GM12892 (cell line): ENCODE measurements around the gene PRCC.
A peak's percentile ranks its signal among the peaks of the same experiment; 100 is the strongest.

ENCODE experiments used
- DNase-seq: peaks from one replicate; pipeline ENCODE4 v3.0.0; 2011; ENCODE audit not compliant: insufficient read length
- FAIRE-seq: peaks from 2 replicates; lab custom pipeline; 2011; peaks lifted over from hg19 to GRCh38; lab: Jason Lieb, UNC
- POLR2A ChIP-seq: IDR thresholded peaks from 2 replicates; pipeline ENCODE4 v1.6.1; 2011; ENCODE audit warnings: low read depth, low read length, control low read depth
- POLR2AphosphoS5 ChIP-seq: IDR thresholded peaks from 2 replicates; pipeline ENCODE4 v1.6.1; 2011; ENCODE audit warnings: low read depth, low read length, control low read depth
- TAF1 ChIP-seq: IDR thresholded peaks from 2 replicates; pipeline ENCODE4 v1.6.1; 2011; ENCODE audit warnings: low read depth, mild to moderate bottlenecking, control low read depth, low read length, borderline replicate concordance

PRCC gene

GRCh38 chr1:156833603-156834002 is 66.3 kb downstream of the PRCC start:
- DNase-seq: no peak
- TF ChIP-seq TAF1: no peak
- FAIRE-seq: no peak

GRCh38 chr1:156834322-156834721 is 67.0 kb downstream of the PRCC start:
- FAIRE-seq (no peak), DNase-seq (no peak)
- TF ChIP-seq TAF1: no peak
- TF ChIP-seq POLR2A: no peak
- no peak for TF ChIP-seq POLR2AphosphoS5

GRCh38 chr1:156836041-156836654 is 68.8 kb downstream of the PRCC start:
- DNase-seq (no peak), FAIRE-seq (peak; percentile 84)
- no peak for TF ChIP-seq POLR2A
- no peak for TF ChIP-seq TAF1
- TF ChIP-seq POLR2AphosphoS5: no peak

- FAIRE-seq: no peak
Observed at GRCh38 chr1:156836892-156837291, 69.6 kb downstream of the PRCC start.

GRCh38 chr1:156838972-156839371 is 71.6 kb downstream of the PRCC start:
- no peak for DNase-seq

More at GRCh38 chr1:156836892-156837291, 69.6 kb downstream of the PRCC start:
- TF ChIP-seq POLR2A: no peak
- TF ChIP-seq POLR2AphosphoS5: no peak
- no peak for TF ChIP-seq TAF1
- DNase-seq: no peak

GRCh38 chr1:156839426-156840109 is 72.2 kb downstream of the PRCC start:
- FAIRE-seq (no peak), DNase-seq (no peak)
- TF ChIP-seq POLR2AphosphoS5: no peak
- no peak for TF ChIP-seq TAF1
- TF ChIP-seq POLR2A: no peak

More at GRCh38 chr1:156838972-156839371, 71.6 kb downstream of the PRCC start:
- FAIRE-seq: peak; percentile 86
- no peak for TF ChIP-seq POLR2A
- no peak for TF ChIP-seq POLR2AphosphoS5
- TF ChIP-seq TAF1: no peak

- no peak for DNase-seq
- FAIRE-seq: no peak
- no peak for TF ChIP-seq POLR2AphosphoS5
- no peak for TF ChIP-seq POLR2A
- TF ChIP-seq TAF1: no peak
Observed at GRCh38 chr1:156840186-156840897, 73.0 kb downstream of the PRCC start.

- FAIRE-seq: no peak
- DNase-seq: no peak
- TF ChIP-seq TAF1: no peak
- no peak for TF ChIP-seq POLR2AphosphoS5
- no peak for TF ChIP-seq POLR2A
Observed at GRCh38 chr1:156840898-156841279, 73.6 kb downstream of the PRCC start.

GRCh38 chr1:156841295-156841855 is 74.0 kb downstream of the PRCC start:
- no peak for FAIRE-seq
- no peak for TF ChIP-seq TAF1
- TF ChIP-seq POLR2AphosphoS5: no peak
- TF ChIP-seq POLR2A: no peak
- no peak for DNase-seq

- TF ChIP-seq TAF1 (no peak), POLR2AphosphoS5 (no peak), POLR2A (no peak)
- FAIRE-seq (no peak), DNase-seq (no peak)
Observed at GRCh38 chr1:156842618-156843300, 75.4 kb downstream of the PRCC start.

GRCh38 chr1:156844102-156844501 is 76.8 kb downstream of the PRCC start:
- FAIRE-seq (no peak), DNase-seq (no peak)
- TF ChIP-seq TAF1: no peak
- TF ChIP-seq POLR2AphosphoS5: no peak
- no peak for TF ChIP-seq POLR2A

- DNase-seq: no peak
- FAIRE-seq: peak; percentile 9
- TF ChIP-seq POLR2AphosphoS5: no peak
- no peak for TF ChIP-seq POLR2A
- TF ChIP-seq TAF1: no peak
Observed at GRCh38 chr1:156844638-156845037, 77.3 kb downstream of the PRCC start.
